GM04503 (cell line): ENCODE results near the gene CD300LG.
"Not testable (repeated sequence)": the region's sequence is repeated elsewhere in the genome, so short reads cannot be mapped to it uniquely, and the experiment has no call there.

ENCODE experiments used
- DNase-seq: peaks from one replicate; pipeline ENCODE4 v3.0.0-alpha.2; 2012; ENCODE audit warnings: low read depth

Gene CD300LG

DNA sequence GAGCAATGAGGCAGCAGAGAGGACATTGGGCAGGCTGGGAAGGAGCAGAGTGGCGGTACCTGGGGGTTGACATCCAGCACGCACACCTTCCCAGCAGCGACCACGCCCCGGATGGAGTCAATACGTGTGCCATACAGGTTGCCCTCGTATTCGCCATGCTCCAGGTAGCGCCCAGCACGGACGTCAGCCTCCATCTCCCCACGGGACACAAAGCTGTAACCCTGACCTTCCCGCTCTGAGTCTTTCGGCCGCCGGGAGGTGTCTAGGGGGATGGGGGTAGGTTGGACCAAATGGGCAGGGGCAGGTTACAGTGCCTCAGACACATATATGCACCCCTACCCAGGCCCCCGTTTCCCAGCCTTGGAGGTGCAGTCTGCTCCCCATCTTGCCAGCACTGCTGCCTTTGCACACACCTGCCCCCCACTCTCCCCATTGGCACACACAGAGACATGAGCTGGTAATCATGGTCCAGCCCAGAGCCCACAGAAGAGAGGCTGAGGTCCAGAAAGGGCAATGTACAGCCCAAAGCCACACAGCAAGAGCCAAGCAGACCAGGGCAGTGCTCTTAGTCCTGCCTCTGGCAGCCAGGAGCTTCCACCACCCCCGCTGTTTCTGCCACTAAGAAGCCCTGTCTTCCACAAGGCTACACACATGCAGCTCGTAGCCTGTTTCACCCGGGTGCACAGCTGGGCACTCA, 32.9 kb downstream of the CD300LG start:
- no peak for DNase-seq

DNA sequence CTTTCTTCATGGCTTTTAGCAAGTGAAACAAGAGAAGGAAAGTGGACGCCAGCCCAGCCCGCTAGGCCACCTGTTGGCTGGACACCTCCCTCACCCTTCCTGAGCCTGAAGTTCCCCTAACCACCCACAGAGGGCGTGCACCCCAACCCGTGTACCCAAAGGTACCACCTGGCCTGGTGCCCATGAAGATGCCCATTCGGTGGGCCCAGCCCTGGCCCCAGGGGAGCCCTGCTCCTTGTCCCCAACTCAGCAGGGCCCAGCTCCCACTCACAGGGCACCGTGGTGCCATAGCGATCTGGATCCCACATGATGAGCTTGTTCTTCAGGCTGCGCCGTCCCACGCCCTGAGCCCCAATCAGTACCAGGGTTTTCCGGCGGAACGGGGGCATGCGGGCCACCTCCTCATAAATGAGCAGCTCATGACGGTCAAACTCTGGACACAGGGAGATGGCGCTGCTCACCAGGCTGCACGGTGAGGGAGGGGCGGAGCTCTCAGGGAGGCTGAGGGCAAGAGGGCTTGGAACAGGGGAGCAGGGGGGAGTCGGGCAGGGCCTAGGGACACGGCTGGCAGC, 33.5 kb downstream of the CD300LG start:
- no peak for DNase-seq

DNA sequence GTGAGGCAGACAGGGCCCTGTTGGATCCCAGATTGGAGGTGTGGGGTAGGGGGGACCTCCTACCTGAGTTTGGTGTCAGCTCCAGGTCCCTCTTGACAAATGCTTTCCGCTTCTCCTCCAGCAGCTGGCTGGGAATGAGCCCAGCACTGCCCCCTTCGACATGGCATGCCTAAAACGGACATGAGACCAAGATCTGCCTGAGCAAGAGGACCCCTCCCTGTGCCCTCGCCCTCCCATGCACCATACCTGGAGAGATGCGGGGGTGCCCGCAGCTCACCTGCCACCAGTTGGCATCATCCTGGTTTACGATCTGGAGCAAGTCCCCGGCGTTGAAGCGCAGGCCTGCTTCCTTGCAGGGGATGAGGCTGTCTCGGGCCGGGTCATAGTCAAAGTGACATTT, 34.2 kb downstream of the CD300LG start:
- no peak for DNase-seq

DNA sequence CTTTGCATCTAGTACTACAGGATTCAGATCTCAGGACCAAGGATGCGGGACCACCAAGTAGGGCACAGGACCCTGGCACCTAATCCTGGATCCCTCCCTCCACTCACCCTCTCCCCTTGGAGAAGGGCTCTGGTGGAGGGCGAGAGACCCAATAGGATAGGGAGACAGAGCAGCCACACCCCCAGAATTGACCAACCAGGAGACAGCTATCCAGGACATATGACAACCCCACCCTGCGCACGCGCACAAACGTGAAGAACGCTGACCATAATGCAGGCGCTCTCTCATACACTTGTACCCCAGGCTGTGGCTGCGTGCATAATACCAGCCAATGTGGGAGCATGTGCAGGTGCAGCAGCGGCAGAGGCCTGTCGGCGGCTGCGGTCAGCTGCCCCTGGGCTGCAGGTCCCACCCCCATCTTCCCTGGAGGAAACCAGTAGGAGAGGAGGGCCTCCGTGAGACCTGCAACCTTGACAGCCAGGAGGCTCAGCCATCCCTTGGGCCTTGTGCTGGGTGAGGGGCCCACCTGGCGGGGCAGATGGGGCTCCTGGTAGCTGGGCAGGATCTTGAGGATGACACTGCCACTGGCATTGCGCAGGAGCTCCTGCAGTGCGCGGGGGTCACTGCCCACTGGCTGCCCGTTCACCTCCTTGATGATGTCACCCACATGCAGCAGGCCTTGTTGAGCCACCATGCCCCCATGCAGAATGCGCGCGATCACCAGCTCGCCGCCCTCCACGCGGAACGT, 35.0 kb downstream of the CD300LG start:
- no peak for DNase-seq

DNA sequence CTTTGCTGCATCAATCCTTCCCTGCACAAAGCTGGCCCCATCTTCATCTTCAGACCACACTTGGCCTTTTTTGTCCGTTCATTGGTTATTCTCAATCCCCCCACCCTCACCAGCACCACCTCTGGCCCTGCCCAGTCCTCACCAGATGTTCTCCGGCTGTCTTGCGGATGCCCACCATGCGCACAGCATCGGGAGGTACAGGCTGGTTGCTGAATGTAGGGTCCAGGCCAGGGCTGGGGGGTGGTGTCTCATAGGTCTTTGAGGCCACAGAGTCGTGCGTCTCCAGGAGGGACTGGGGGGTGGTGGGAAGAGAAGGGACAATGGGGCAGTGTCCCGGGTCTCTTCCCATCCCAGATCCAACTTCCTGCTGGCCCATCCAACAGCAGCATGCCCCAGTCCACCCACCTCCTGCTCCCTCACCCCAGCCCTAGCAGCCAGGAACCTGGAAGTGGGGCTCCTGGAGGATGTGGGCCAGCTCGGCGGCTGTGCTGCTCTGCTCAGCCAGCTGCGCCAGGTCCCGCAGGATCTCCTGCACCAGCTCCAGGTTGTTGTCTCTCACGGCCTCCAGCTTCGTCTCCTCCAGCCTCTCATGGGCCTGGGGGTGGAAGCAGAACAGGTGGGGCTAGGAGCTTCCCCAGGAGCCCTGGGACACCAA, 35.9 kb downstream of the CD300LG start:
- no peak for DNase-seq

DNA sequence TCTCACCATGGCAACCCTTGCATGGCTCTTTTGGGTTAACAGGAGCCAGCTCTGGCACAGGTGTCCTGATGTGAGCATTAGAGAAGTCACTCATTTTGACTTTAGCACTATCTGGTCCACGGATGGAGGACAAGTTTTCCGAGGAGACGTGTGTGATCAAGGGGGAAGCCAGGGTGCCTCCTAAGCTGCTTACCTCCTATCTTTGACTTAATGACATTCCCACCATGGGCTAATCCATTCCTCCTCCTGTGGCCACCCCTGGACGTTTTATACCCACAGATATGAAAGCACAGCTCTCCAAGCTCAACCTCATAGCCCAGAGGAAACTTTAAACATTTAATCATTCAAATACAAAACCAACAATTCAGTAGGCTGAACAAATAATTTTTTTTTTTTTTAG, 41.6 kb downstream of the CD300LG start:
- no peak for DNase-seq

DNA sequence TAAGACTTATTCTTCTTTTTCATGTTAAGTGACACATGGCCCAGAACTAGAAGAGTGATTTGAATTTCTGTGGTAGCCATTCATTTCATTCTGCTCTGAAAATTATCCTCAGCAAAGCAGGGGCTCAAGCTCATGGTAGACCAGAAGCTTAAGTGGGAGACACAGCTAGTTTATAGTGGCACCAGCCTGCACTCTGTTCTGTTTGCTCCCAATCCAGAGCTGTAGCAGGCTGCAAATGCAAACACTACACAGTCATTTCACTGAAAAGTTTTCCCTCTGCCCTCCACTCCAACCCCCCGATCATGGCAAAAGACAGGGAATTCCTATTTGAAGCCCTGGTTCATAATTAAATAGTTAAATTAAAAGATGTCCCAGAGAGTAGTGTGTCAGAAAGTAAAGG, 43.3 kb downstream of the CD300LG start:
- no peak for DNase-seq

DNA sequence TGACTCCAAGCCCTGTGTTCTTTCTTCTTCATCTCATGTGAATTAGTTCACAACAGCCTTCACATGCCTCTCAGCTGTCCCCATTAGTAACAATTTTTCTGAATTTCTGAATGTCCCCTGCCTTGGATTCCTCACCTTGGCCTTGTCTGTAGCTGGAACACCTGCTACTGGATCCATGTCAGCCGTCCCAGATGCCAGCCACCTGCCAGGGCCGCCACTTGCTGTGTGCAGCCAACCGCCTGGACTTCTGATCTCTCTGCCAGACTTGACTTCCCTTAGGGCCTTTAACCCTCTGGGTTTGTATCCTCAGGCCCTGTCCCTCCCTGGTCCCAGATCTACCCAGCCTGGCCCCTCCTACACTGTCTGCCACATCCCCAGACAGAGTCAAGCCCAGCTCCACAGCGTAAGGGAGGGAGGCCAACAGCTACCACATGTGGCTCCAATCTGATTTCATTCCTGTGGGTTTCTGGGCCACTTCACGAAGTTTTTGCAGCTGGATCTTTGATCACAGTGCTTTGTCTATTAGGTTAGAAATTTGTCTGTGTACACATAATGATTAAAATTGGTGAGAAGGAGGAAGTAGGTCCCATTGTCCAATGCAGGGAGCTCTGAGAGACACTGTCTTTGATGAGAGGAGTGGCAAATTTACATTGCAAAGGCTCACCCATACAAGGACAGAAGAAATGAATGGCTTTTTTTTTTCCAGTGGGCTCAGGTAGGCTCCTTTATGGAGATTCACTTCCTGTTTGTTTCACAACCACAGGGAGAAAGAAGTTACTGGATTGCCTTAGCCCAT, 45.1 kb downstream of the CD300LG start:
- DNase-seq: no peak

DNA sequence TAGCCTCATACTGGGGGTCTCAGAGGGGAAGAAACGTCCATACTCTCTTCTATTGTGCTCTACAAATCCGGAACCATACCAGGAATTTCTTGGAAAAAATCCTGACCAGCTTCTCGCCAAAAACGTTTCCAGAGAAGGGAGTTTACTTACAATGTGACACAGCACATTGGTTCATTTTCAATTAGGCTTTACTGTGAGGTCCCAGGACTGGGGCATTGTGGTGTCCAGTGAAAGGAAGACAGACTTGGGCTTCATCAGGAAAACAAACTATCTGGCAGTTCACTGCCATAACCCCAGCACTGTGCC, 45.6 kb downstream of the CD300LG start:
- DNase-seq: no peak

DNA sequence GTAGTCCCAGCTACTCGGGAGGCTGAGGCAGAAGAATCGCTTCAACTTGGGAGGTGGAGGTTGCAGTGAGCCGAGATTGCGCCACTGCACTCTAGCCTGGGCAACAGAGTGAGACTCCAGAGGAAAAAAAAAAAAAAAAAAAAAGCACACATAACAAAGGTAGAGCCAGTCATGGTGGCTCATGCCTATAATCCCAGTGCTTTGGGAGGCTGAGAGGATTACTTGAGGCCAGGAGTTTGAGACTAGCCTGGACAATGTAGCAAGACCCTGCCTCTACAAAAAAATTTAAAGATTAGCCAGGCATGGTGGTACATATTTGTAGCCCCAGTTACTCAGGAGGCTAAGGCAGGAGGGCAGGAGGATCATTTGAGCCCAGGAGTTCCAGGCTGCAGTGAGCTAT, 47.5 kb downstream of the CD300LG start:
- not testable (repeated sequence) for DNase-seq

DNA sequence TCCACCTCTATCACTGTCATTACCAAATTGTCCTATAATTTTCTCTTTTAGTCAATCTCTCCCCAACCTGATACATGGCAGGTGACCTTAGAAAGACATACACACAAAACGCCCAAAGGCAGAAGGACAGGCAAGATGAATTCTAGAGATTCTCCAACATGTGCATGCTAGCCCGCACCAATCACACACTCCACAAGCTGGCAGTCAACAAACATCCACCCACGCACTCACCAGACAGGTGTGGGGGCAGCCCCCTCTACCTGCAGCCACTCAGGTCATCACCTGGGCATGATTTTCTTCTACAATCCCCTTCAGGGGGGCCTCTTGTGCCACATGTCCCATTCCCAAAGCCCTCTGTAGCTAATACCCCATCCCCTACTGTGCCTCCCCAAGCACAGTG, 50.9 kb downstream of the CD300LG start:
- no peak for DNase-seq

DNA sequence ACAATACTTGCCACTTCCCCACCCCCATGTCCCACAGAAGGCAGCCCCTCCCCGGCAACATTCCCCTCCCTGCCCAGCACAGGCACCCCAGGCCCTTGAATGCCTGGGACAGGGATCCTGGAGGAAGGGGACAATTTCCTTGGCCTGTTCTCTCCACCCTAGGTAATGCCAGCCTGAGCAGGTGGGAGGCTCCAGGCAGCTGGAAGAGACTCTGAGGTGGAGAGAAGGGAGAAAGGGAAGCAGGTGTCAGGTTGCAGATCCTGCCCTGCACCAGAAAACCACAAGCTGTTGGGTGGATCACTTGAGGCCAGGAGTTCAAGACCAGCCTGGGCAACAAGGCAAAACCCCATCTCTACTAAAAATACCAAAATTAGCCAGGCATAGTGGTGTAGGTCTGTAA, 51.5 kb downstream of the CD300LG start:
- no peak for DNase-seq

DNA sequence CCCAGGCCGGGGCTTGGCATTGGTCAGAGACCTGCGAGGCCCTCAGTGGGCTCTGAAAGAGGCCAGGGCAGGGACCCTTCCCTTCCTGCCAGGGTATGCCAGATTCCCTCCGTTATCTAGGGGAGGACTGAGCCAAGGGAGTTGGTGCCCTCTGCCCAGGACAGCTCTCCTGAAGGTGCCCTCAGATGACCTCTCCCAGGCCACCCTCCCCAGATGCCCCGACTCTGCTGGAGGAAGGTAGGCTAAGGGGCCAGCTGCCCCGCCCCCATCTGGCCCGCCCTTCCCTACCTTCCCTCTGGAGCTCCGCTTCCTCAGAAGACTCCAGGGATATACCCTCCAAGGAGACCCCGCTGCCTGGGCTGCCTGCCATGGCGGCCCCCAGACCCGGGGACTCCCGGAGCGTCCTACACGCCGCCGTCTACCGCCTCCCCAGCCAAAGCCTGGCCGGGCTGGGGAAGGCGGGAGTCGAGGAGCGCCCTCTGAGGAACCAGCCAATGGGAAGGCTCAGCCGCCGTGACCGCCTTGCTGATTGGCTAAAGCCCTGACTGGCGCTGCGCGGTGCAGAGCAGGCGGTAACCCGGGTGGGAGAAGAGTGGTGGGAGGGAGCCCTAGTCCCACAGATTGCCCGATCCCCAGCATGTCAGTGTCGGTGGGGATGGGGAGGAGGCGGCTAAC, 53.3 kb downstream of the CD300LG start:
- no peak for DNase-seq

DNA sequence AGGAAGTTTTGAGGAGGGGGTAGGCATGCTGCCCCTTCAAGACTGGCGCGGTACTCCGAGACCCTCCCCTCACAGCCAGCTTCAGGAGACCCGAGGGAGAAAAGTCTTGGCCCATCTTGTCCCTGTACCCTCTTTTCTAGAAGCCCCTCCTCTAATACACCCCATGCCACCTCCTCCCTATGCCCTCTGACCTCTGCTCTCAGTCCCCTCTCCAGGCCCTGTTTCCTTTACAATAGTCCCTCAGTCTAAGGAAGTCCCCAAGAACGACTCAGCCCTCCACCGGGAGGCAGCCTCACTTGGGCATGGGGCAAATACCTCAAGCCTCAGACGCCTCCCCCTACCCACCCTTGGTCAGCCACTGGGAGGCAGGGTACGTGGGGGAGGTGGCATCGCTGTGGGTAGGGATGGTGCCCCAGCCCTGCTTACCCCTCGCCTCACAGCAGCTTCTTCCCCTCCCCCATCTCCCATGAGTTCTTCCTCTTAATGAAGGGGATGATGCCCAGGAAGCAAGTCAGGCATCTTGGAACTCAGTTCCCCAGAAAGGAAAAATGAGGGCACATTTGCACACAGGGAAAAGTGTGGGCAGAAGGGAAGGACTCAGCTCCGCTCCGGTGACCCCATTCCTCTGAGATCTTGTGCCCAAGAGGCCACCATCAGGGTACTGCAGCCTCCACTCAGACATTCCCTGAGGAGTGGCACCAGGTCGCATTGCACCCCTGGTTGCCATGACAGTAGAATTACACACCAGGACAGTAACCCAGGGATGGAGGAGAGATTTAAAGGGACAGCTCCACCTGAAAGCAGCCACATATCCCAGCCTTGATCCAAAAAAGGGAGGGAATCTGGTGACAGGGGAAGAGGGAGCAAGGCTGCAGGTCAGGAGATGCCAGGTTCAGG, 54.1 kb downstream of the CD300LG start:
- no peak for DNase-seq

DNA sequence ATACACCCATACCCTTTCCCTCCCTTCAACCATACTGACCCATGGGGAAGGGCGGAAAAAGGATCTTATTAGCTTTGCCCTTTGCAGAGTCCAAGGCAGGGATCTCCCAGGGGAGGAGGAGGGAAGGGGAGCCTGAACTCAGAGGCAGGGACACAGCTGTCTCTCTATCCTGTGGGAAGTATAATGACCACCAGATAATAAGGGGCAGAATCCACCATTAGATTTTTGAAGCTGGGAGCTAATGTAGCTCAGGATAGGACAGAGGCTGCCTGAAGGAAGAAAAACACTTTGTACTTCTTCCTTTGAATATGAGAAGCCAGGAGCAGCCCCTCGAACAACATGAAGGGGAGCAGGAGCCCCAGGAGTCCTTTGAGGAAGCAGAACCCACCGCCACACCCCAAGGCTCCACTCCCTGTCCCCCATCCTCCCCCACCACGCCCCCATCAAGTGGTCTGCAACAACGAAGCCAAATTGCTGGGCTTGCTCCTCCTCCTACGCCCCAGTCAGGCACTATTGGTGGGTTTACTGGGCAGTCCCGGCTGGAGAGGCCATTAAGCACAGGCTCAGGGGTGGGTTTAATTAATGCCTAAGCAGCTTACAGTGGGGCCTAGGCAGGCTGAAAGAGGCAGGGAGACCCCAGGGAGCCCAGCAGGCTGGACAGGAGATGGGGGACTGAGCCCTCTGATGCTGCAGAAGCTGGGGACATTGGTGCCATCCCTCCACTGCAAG, 55.0 kb downstream of the CD300LG start:
- no peak for DNase-seq

DNA sequence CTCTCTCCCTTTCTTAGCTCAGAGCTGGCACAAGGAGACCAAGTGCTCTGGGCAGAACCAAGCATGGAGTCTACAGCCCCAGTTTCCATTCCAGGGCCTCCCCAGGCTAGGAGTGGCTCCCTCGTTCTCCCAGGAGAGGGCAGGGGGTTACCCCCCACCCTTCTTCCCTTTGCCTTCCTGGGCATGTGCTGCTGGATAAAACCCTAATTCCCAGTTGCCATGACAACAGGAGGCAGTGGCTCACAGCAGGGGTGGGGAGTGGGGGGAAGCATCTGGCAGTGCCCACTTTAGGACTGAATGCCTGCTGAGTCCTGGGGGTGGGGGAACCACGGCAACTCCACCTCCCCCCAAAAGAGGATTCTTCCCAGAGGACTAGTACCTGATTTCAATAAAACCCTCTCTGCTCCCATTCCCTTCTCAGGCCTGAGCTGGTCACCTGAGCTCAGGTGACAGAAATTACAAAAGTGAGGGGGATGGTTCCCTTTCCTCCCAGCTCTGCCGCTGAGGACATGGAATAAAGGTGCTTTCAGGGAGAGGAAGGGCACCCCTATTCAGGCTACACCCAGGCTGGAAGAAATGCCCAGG, 58.5 kb downstream of the CD300LG start:
- no peak for DNase-seq

DNA sequence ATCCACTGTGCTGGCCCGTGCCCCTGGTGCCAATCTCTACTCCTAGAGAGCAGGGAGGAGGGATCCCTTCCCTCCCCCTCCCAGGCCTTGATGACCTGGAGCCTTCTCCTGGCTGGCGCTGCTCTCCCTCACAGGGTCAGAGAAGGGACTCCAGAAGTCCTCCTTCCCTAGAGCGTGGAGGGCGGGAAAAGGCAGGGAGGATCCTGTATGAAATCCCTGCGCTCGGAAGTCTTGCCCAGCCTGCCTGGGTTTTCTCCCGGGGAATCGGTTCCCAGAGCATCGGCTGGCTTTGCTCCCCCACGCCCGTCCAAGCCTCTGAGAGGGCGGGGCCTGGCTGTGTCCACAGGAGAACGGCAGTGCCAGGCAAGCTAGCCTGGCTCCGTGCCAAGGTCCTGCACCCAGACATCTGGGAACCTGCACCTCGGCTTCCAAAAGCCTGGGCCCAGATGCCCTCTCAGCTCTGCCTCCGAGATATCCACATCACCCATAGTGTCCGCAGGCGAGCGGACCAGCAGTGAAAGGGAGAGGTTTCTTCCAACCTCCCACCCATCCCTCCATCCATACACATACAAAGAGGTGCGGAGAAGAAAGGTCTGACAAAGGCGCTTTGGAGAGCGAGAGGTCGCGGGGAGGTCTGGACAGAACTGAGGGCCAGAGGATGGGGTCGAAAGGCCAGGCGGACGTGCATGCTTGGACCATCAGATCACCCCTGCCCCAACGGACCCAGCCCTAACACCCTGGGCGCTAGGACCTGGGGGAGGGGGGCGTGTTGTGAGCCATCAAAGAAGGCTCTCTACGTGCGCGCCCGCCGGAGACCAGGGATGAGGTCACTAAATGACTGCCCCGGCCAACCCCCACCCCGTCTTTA, 59.2 kb downstream of the CD300LG start:
- no peak for DNase-seq

DNA sequence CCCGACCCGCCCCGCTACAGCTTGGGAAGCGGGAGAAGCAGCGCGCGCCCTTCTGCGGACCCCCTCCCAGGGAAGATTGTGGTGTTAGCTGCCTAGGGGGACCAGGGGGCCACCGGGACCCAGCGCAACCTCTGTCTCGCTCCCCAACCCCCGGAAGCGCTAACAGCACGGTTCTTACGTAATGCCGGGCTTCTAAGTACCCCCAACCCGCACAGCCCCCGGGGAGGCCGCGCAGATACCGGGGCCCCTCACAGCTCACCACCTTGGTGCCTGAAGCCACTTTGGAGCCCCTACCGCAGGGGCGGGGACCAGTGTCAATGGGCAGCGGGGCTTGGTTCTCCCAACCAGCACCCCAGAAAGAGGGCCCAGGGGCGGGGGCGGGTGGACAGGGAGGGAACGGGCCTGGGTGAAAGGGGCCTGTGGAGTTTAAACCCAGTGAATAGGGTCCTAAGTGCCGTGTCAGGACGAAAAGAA, 60.0 kb downstream of the CD300LG start:
- DNase-seq: no peak
